Dermis microvascular lymphatic vessel endothelial cell (primary cell): ENCODE results near the gene DPF3. TPM values are rescaled to one million over a fixed set of nuclear protein-coding genes. Genes with fewer than 3 reads are reported as not detected.

Experiments
- DNase-seq, 2 donors: peaks; one replicate each; pipeline versions ENCODE4 v3.0.0 to v3.0.0-alpha.2; 2010; ENCODE audit warnings: low read depth in 2 of 2
- total RNA-seq: library from RNA; depleted of rRNA; stranded (reverse); fragments of >200 nt; gene quantifications from 2 replicates; pipeline ENCODE4 v1.2.1, GENCODE V29; 2014

The DPF3 gene
- total RNA-seq, 1 donor from 2014 or later: 0.90 TPM

DNA sequence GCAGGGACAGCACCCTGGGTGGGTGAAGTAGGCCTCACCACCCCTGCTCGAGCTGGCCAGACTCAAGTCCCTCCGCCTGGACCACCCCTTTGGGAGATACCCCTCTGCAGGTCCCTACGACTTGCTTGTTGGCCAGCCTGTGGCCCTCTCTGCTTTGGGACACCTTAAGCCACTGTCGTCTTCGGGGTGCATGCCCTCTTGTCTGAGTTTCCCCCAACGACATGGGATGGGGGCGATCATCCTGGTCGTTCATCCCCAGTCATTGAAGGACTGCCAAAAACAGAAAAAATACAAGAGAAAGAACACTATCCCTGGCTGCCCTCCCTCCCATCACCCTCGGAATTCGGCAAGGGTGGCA, 151.1 kb downstream of the DPF3 start:
- DNase-seq: no peak

- peak in 1 of 2 donors; percentile 44 for DNase-seq
Measured at GRCh38 chr14:72742118-72742837, 151.6 kb downstream of the DPF3 start.

GRCh38 chr14:72741826-72742117, 152.1 kb downstream of the DPF3 start:
- DNase-seq: no peak

GRCh38 chr14:72740966-72741825, 152.7 kb downstream of the DPF3 start:
- no peak for DNase-seq

GRCh38 chr14:72740504-72740961, 153.4 kb downstream of the DPF3 start:
- DNase-seq: no peak

- DNase-seq: no peak
Measured at GRCh38 chr14:72739446-72740405, 154.2 kb downstream of the DPF3 start.

- DNase-seq: no peak
Measured at GRCh38 chr14:72738161-72738611, 155.7 kb downstream of the DPF3 start.

- no peak for DNase-seq
Measured at GRCh38 chr14:72737560-72737943, 156.3 kb downstream of the DPF3 start.

DNA sequence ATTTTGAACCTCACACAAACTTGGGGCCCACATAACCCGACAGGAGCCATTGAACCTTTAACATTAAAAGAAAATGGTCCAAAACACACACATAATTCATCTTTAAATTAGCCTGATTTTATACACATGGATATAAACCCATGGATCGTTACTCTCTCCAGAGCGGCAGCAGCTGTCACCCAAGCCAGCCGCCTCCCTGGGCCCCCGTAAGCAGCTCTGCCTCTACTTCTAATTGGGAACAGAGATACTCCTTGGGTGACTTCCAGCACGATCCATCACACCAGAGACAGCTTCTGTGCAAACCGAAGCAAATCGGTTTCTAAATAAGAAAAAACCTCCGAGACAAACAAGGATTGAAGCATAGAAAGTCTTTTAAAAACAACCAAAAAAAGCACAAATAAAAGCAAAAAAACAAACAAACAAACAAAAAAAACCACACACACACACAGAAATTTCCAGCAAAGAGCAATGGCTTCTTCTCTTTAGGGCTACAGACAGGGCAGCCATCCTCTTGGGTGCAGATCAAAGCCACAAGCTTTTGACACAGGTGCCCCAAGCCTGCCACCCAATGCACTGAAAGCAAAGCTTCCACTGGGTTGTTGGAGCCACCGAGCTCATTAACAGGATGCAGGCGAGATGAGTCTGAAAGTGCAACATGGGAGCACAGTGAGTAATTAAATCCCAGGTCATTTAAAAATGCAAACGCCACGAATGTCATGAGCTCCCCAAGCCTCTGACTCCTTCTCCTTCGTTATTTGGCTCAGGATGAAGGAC, 156.9 kb downstream of the DPF3 start:
- no peak for DNase-seq

- no peak for DNase-seq
Measured at GRCh38 chr14:72736308-72736707, 157.6 kb downstream of the DPF3 start.

GRCh38 chr14:72732022-72732780, 161.7 kb downstream of the DPF3 start:
- DNase-seq: no peak

DNA sequence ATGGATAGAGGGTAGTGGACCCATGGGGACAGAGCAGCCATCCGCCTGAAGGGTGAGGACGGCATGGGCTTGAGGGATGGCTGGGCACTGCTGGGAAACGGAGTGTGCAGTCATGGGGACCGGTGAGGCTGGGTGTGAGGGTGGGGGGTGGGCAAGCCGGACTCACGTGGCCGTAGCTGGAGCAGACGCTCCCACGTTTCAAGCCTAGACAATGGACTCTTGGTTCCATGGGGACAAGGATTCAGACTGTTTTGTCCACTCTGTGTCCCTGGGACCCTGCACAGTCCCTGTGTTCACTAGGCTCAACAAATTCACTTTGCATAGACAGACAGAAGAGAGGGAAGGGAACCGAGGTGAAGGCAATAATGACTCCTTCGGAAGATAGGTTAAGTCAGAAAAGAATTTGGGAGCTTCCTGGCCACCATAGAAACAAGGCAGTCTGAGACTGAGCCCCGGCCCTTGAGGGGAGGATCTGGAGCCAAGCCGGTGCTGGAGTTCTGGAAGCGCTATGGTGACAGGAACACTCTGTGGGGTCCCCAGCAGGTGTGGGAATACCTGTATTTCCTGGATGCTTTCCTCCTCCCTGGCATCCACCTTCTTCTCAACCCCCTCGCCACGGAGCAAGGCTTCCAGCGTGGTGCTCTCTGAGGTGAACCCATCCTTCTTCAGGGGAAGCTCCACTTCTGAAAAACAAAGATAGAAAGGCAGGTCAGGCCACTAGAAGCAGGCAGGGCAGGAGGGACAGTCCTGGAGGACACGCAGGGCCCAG, 162.5 kb downstream of the DPF3 start:
- no peak for DNase-seq

GRCh38 chr14:72730468-72730867, 163.4 kb downstream of the DPF3 start:
- no peak for DNase-seq

DNA sequence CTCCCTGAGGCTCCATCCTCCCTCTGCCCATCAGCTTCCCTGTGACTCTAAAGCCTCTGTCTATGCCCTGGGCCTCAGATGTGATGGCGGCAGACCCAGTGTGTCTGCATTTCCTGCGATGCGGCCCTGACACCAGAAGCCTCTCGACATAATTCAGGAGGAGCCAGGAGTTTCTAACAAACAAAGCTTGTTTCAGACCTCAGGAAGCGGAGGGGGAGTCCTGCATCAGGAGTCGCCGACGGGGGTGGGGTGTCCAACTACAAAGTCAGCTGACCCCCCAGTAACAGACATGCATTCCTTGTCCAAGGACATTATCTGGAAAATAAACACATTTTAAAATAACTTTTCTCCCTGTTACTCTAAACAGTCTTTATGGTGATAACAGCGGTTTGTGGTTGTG, 167.5 kb downstream of the DPF3 start:
- DNase-seq: no peak

GRCh38 chr14:72723858-72724530, 169.9 kb downstream of the DPF3 start:
- DNase-seq: peak; percentile 5 to 43

- no peak for DNase-seq
Measured at GRCh38 chr14:72722201-72722785, 171.6 kb downstream of the DPF3 start.

GRCh38 chr14:72721083-72721482, 172.8 kb downstream of the DPF3 start:
- no peak for DNase-seq

GRCh38 chr14:72717220-72717619, 176.7 kb downstream of the DPF3 start:
- no peak for DNase-seq

DNA sequence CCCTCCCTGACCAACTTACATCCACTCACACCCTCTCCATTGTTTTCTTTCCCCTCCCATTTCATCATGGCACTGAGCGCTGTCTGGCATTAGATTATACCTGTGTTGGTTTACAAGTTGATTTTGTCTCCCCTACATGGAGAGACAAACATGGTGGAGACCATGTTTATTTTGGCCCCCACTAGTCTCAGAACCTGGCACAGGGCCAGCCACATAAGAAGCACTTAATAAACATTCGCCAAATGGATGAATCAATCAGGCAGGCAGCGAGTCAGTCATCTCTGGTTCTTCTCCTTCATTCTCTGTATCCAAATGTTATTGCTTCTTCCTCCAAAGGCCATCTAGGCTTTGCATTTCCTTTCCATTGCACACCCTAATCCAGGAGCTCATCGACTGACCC, 177.4 kb downstream of the DPF3 start:
- DNase-seq: peak; percentile 17 to 52
